ENCODE results near the gene RFX7.

DNA sequence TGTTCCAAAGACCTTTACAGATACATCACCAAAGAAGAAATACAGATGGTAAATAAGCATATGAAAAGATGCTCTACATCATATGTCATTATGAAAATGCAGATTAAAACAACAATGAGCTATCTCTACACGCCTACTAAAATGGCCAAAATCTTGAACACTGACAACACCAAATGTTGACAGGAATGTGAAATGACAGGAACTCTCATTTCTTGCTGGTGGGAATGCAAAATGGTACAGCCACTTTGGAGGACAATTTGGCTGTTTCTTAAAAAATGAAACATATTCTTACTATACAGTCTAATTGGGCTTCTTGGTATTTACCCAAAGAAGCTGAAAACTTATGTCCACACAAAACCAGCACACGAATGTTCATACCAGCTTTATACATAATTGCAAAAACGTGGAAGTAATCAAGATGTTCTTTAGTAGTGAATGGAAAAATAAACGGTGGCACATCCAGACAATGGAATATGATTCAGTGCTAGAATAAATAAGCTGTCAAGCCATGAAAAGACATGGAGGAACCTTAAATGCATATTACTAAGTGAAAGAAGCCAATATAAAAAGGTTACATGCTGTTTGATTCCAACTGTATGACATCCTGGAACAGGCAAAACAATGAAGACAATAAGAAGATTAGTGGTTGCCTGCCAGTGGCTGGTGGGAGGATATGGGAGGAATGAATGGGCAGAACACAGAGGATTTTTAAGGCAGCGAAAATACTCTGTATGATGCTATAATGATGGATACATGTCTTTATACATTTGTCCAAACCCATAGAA is 169.0 kb downstream of the RFX7 start:
- no peak for TF ChIP-seq POLR2A (IDR thresholded peaks at IDR 0.05)
- TF ChIP-seq CTCF (IDR thresholded peaks at IDR 0.05), result no peak

Measured in transverse colon (tissue), 3 donors.